SKM-1 (cell line): ENCODE measurements around the gene DEDD2.
"Not testable (repeated sequence)": the region's sequence is repeated elsewhere in the genome, so short reads cannot be mapped to it uniquely, and the experiment has no call there.

Source experiments
- DNase-seq: peaks from one replicate; lab custom pipeline; 2025; ENCODE audit not compliant: unreplicated experiment; lab: John Stamatoyannopoulos, UW

DEDD2 gene

DNA sequence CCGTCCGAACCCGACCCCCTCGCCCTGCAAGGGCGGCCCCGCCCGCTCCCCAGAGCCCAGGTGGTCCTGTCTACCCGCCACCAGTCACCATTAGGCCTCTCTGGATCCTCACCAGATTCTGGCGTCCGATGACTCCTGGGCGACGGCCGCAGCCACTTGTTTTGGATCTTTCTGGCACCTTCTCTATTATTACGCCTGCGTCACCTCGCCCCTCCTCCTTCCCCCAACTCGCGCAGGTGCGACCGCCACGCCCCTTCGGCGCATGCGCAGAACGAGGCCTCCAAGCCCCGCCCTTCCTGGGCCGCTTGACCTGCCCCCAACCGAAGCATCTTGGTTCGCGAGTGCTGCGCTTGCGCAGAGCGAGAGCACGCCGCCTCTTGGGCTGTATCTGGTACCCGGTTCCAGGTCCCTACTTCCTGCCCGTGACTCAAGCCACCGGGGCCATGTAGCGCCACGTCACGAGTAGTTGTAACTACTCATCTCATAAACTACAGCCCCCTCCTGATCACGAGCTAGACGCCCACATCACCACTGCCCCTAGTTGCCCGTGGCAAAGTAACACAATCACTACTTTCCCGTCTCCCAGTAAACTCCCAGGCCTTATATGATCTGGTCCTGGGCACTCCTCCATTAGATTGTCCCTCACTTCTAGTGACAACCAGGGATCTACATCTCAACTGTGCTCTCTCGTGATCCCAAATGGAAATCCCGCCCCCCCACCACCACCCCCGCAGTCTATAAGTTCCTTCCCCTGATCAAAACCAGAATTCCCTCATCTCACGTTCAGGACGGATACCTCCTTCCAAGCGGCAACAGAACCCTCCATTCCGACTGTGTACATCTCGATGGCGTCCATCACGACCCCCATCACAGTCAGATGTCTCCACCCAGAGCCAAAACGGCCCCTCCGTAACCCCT, at the start of gene DEDD2:
Gene DEDD2, minus strand, starts transcription at position 158 of the 918 bp plus-strand sequence. CDS start 670 bp downstream, outside the sequence.
- peak; percentile 50 for DNase-seq

- not testable (repeated sequence) for DNase-seq
Measured at GRCh38 chr19:42266928-42267603, 49.6 kb upstream of the DEDD2 start.

- not testable (repeated sequence) for DNase-seq
Measured at GRCh38 chr19:42266105-42266504, 48.6 kb upstream of the DEDD2 start.

DNA sequence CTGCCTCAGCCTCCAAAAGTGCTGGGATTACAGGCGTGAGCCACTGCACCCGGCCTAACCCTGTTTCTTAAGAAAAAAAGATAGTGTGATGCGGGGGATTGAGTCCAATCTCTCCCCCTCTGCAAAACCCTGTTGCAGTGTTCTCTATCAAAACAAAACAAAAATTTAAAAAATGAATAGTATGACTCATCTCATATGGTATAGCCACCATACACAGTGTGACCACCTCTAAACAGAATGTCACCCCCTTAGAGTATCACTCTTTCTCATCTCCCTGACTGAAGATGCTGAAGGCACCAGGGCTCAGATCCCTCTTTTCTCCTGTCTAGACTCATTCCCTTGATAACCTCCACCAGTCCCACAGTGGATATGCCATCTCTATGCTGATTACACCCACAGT, 44.3 kb upstream of the DEDD2 start:
- DNase-seq, result no peak

- DNase-seq, result not testable (repeated sequence)
Measured at GRCh38 chr19:42257842-42258241, 40.4 kb upstream of the DEDD2 start.

DNA sequence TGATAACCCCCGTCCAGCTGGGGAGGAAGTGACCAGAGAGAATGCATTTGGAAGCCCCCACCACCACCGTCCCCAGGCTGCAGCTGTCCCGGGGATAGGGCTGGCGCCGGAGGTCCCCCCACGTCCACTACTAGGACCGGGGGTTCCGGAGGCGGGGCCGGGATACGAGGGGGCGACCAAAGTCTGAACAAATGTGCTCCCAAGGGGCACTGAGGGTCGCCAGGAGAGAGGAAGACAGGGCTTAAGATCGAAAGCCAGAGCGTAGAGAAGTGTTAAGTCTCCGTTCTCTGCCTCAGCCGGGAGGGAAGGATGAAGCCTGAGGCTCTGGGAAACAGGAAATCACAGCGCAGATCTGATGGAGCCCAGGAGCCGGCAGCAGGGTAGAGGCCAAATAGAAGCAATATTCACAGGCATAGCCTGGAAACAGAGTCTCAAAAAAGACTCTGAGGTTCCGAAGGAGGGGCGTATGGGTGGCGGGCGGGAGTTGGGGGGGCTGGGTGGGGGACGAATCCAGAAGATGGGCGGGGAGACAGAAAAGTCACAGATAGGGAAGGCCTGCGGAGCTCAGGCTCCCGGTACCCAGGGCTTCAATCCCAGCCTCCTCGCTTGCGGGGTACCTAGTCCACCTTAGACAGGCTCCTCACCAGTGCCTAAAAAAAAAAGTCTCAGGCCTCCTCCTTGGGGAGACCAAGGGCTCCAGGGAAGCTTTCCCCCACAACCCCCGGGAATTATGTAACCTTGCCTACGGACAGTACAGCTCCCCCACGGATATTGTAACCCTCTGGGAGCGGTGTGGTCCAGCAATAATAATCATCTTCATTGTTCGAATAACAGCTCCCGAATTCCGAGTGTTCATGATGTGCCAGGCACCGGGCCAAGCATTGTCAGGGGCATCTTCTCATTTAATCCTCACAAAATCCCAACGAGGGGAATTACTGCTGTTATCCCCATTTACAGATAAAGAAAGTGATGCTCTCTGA, 38.6 kb upstream of the DEDD2 start:
- no peak for DNase-seq

DNA sequence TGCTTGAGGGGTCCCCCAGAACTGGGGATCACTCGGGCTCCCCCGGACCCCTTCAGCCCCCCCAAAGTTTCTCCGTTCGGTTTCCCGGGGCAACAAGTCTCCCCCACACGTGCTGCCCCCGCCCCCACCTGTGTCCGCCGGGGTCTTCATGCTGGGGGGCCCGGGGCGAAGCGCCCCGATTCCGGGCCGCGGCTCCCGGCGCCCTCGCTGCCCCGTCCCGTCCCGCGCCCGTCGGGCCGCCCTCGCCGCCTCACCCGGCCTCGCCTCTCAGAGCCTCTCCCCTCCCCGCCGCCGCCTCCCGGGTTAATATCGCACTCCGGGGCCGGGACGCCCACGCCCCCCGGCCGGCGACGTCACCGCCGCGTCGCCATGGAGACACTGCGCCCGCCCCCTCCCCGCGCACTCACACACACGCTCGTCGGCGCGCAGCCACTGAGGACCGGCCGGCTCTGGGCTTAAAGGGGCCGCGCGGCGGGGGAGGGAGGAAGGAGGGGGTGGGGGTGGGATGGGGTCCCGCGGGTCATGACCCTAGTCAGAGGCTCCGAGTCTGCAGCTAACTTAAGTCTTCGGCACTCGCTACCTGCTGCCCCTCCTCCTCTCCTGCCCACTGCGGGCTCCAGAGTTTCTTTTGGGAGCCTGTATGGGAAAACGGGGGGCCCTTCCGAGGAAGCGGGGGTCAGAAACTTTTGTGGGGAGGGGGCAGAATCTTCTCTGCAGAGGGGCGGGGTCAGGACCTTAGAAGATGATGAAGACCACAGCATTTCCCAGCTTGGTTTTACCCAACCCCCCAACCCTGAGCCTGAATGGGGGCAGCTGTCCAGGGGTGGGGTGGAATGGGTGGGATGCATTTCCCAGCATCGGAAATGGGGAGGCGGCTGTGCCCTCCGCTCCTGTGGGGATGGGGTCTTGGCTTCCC, 37.6 kb upstream of the DEDD2 start, which contains the start of gene ERF:
Gene ERF, minus strand, starts transcription at position 279 of the 916 bp plus-strand sequence. Its CDS starts 129 bp downstream, at position 150.
- DNase-seq, result no peak

- DNase-seq, result no peak
Measured at GRCh38 chr19:42254089-42254849, 36.8 kb upstream of the DEDD2 start.

- DNase-seq, result no peak
Measured at GRCh38 chr19:42253245-42254088, 36.0 kb upstream of the DEDD2 start.

DNA sequence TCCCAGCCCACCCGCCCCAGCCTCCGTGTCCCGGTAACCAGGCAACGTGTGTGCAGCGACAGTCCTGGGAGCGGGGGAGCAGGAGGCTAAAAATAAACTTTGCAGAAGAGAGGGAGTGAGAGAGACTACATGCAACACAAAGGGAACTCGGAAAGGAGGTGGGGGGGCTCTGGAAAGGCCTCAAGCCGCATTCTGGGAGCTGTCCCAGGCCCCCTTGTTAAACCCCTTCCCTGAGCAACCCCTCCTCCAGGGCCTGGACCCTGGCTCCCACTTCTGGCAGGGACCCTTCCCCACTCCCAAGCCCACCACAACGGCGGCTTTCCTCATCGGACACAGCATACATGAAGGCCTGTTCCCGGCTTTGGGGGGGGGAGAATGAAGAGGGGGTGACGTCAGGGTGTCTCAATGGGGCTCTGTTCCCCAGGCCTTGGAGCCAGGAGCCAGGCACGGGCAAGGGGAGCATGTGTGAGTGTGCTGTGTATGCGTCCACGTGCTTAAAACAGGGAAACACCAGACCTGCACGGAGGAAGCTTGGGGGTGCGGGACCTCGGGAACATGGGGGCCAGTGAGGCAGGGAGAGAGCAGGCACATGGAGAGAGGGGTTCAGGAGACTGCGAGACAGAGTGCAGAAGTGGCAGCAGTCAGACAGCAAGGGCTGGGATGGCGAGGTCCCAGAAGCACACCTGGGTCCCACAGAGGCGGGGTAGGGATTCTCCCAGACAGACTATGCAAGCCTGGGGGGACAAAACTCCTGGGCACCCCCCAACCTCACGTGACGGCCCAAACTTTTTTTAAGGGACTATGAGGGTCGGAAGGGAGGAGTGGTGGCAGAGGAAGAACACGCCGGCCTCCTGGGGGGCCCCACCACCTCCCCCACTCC, 35.1 kb upstream of the DEDD2 start:
- no peak for DNase-seq

DNA sequence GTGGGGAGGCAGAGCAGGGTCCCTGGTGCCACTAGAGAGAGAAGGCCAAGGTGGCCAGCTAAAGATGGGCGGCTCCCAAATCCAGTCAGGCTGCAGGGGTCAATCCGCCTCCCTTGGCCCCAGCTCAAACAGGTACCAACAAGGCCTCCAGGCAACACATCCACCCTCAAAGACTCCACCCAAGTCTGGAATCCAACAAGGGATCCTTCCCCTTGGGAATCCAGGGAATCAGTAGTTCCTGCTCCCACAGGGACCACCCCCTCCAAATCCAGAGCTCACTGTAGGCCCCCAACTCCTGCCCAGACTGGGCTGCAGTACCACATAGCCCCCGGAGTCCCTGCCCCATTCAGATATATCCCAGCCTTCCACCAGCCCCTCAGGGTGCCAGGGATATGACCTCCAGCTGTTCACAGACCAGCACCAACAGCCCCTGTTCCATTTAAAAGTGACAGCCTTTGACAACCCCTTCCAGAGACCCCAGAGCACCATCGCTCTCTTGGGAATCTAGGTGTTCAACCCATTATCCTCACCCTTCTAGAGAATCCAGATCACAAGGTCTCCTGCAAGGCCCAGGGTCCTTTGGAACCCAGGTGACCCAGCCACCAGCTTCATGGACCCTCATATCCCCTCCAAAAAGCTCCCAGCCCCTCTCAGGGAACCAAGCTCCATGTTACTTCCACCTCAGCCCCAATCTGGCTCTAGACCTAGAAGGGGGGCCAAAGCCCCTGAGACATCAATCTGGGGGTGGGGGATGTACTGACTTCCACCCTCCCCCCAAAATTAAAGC, 34.3 kb upstream of the DEDD2 start:
- DNase-seq, result no peak

- DNase-seq, result no peak
Measured at GRCh38 chr19:42250666-42251531, 33.4 kb upstream of the DEDD2 start.

GRCh38 chr19:42250183-42250665, 32.7 kb upstream of the DEDD2 start:
- no peak for DNase-seq

GRCh38 chr19:42249769-42250168, 32.3 kb upstream of the DEDD2 start:
- DNase-seq, result no peak

DNA sequence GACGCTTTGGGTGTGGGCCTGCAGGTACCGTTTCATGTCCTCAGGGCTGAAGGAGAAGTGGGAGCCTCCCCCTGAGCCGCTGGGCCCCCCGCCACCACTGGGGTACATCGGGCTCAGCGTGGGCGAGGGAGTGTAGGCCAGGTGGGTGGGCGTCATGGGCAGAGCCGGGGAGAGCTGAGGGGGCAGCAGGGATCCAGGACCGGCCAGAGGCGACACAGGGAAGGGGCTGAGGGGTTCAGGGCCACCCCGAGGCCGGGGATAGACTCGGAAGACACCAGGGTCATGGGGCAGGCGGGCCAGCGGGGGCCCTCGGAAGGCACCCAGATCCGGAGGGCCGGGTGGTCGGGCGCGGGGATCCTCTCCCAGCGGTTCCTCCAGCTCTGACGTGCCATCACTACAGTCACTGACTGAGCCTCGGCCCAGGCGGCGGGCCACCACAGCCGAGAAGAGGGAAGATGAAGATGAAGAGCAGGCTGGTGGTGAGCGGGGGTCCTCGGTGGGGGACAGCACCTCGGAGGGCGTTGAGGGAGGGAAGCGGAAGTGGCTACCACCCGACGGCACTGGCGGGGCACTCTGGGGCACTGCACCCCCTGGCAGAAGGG, 31.8 kb upstream of the DEDD2 start:
- DNase-seq, result no peak
